H9 (cell line): Measurements from ENCODE around the gene POLR2L. TPM values are rescaled to one million over a fixed set of nuclear protein-coding genes. Genes with fewer than 3 reads are reported as not detected.

Experiments used
- DNase-seq: peaks from one replicate; pipeline ENCODE4 v3.0.0-alpha.2; 2017
- H2AFZ ChIP-seq: one replicate; pipeline ENCODE4 v1.6.1; 2013; ENCODE audit warnings: mild to moderate bottlenecking, low read length, control low read depth, moderate library complexity
- H2AK5ac ChIP-seq: 2 replicates; pipeline ENCODE4 v1.6.1; 2013; ENCODE audit warnings: low read length, control low read depth, mixed read lengths; ENCODE audit not compliant: insufficient read length
- H2BK120ac ChIP-seq: one replicate; pipeline ENCODE4 v1.6.1; 2013; ENCODE audit warnings: low read depth, mild to moderate bottlenecking, low read length, control low read depth, inconsistent platforms; ENCODE audit not compliant: poor library complexity, severe bottlenecking
- H2BK12ac ChIP-seq: 2 replicates; pipeline ENCODE4 v1.6.1; 2013; ENCODE audit warnings: low read length, control low read depth, mixed read lengths, low read depth; ENCODE audit not compliant: insufficient read length
- H2BK15ac ChIP-seq: 2 replicates; pipeline ENCODE4 v1.6.1; 2013; ENCODE audit warnings: low read depth, low read length, control low read depth
- H2BK20ac ChIP-seq: one replicate; pipeline ENCODE4 v1.6.1; 2013; ENCODE audit warnings: low read depth, mild to moderate bottlenecking, low read length, control low read depth, inconsistent platforms; ENCODE audit not compliant: poor library complexity, severe bottlenecking
- H2BK5ac ChIP-seq: 2 replicates; pipeline ENCODE4 v1.6.1; 2013; ENCODE audit warnings: low read length, control low read depth, mixed read lengths; ENCODE audit not compliant: insufficient read length
- H3K14ac ChIP-seq: 2 replicates; pipeline ENCODE4 v1.6.1; 2013; ENCODE audit warnings: low read length, control low read depth; ENCODE audit not compliant: insufficient read depth
- H3K18ac ChIP-seq: 2 replicates; pipeline ENCODE4 v1.6.1; 2013; ENCODE audit warnings: low read depth, mild to moderate bottlenecking, mixed read lengths, low read length, control low read depth; ENCODE audit not compliant: insufficient read length
- H3K23ac ChIP-seq: 2 replicates; pipeline ENCODE4 v1.6.1; 2013; ENCODE audit warnings: low read length, control low read depth, mixed read lengths, low read depth; ENCODE audit not compliant: insufficient read length
- H3K23me2 ChIP-seq: 2 replicates; pipeline ENCODE4 v1.6.1; 2013; ENCODE audit warnings: low read depth, mild to moderate bottlenecking, mixed read lengths, low read length, control low read depth; ENCODE audit not compliant: insufficient read length, poor library complexity, severe bottlenecking
- H3K27ac ChIP-seq: 2 replicates; pipeline ENCODE4 v1.5.1; 2013; ENCODE audit warnings: low read length, control low read depth, mixed read lengths, low read depth; ENCODE audit not compliant: insufficient read length
- H3K27me3 ChIP-seq: 2 replicates; pipeline ENCODE4 v1.6.1; 2013; ENCODE audit warnings: low read length, control low read depth, inconsistent platforms; ENCODE audit not compliant: insufficient read depth
- H3K4ac ChIP-seq: 2 replicates; pipeline ENCODE4 v1.6.1; 2013; ENCODE audit warnings: low read depth, mild to moderate bottlenecking, control low read depth, inconsistent platforms, low read length, moderate library complexity
- H3K4me1 ChIP-seq: 2 replicates; pipeline ENCODE4 v1.6.1; 2013; ENCODE audit warnings: low read length, control low read depth, inconsistent platforms; ENCODE audit not compliant: insufficient read depth
- H3K4me2 ChIP-seq: 2 replicates; pipeline ENCODE4 v1.6.1; 2013; ENCODE audit warnings: low read length, control low read depth, mixed read lengths; ENCODE audit not compliant: insufficient read length, insufficient read depth
- H3K56ac ChIP-seq: 2 replicates; pipeline ENCODE4 v1.6.1; 2013; ENCODE audit warnings: low read depth, mild to moderate bottlenecking, mixed read lengths, low read length, control low read depth; ENCODE audit not compliant: insufficient read length
- H3K79me1 ChIP-seq: 2 replicates; pipeline ENCODE4 v1.6.1; 2013; ENCODE audit warnings: low read depth, mild to moderate bottlenecking, moderate library complexity, low read length, control low read depth, inconsistent platforms; ENCODE audit not compliant: insufficient read depth, poor library complexity, severe bottlenecking
- H3K79me2 ChIP-seq: 2 replicates; pipeline ENCODE4 v1.6.1; 2013; ENCODE audit warnings: low read length, control low read depth, inconsistent platforms; ENCODE audit not compliant: insufficient read depth
- H3K9ac ChIP-seq: 2 replicates; pipeline ENCODE4 v1.6.1; 2013; ENCODE audit warnings: low read length, control low read depth, mixed read lengths; ENCODE audit not compliant: insufficient read length; ENCODE audit errors: extremely low read depth
- H3K9me3 ChIP-seq: one replicate; pipeline ENCODE4 v1.6.1; 2013; ENCODE audit warnings: low read depth, low read length, inconsistent platforms; ENCODE audit not compliant: control insufficient read depth
- H3T11ph ChIP-seq: one replicate; pipeline ENCODE4 v1.6.1; 2013; ENCODE audit warnings: mild to moderate bottlenecking, low read length, control low read depth, inconsistent platforms
- H4K20me1 ChIP-seq: one replicate; pipeline ENCODE4 v1.6.1; 2013; ENCODE audit not compliant: control insufficient read depth, insufficient read length, insufficient read depth
- H4K5ac ChIP-seq: 2 replicates; pipeline ENCODE4 v1.6.1; 2013; ENCODE audit warnings: low read depth, mild to moderate bottlenecking, mixed read lengths, low read length, control low read depth; ENCODE audit not compliant: insufficient read length
- H4K8ac ChIP-seq: replicated peaks from 2 replicates; pipeline ENCODE4 v1.6.1; 2013; ENCODE audit warnings: low read length, control low read depth, mixed read lengths, low read depth; ENCODE audit not compliant: insufficient read length
- H4K91ac ChIP-seq: 2 replicates; pipeline ENCODE4 v1.6.1; 2013; ENCODE audit warnings: low read depth, mild to moderate bottlenecking, moderate library complexity, mixed read lengths, low read length, control low read depth; ENCODE audit not compliant: insufficient read length
- H3K27ac Mint-ChIP-seq, 3 experiments: 2 replicates in 2 of 3; 3 replicates in 1 of 3; pipeline ENCODE4 v1.8.0; 2020 to 2021; ENCODE audit warnings: mixed read lengths in 3 of 3, mild to moderate bottlenecking in 1 of 3, moderate library complexity in 1 of 3
- H3K27me3 Mint-ChIP-seq: 2 replicates; pipeline ENCODE4 v1.8.0; 2021; ENCODE audit warnings: low read depth, mild to moderate bottlenecking, moderate library complexity, mixed read lengths
- H3K36me3 Mint-ChIP-seq, 3 experiments: 2 replicates in 2 of 3; 3 replicates in 1 of 3; pipeline ENCODE4 v1.8.0; 2020 to 2021; ENCODE audit warnings: low read depth in 3 of 3, mixed read lengths in 3 of 3; ENCODE audit not compliant: insufficient read depth in 1 of 3
- H3K4me1 Mint-ChIP-seq, 2 experiments: 2 replicates each; pipeline ENCODE4 v1.8.0; 2020; ENCODE audit warnings: mixed read lengths in 2 of 2
- H3K4me3 Mint-ChIP-seq, 2 experiments: 2 replicates in 1 of 2; 3 replicates in 1 of 2; pipeline ENCODE4 v1.8.0; 2020 to 2021; ENCODE audit warnings: mild to moderate bottlenecking in 2 of 2, mixed read lengths in 2 of 2, moderate library complexity in 1 of 2
- H3K9me3 Mint-ChIP-seq, 2 experiments: 2 replicates in 1 of 2; 3 replicates in 1 of 2; pipeline ENCODE4 v1.8.0; 2020; ENCODE audit warnings: mild to moderate bottlenecking in 2 of 2, mixed read lengths in 2 of 2, moderate library complexity in 1 of 2
- CTCF ChIP-seq: fragments of 200-600 bp; sonication (generic); conservative IDR thresholded peaks from 3 replicates; pipeline ENCODE4 v1.8.0; 2021; ENCODE audit warnings: antibody characterized with exemption, mild to moderate bottlenecking
- WGBS: extraction: QIAGEN DNeasy Blood & Tissue Kit; methylation state at CpG from one replicate; pipeline ENCODE4 v1.1.7; 2013; ENCODE audit warnings: missing lambda C conversion rate, low lambda C conversion rate, mixed read lengths; ENCODE audit not compliant: insufficient read length; ENCODE audit errors: extremely low coverage; 5-methylcytosine and 5-hydroxymethylcytosine counted together
- total RNA-seq: library from RNA; stranded (reverse); gene quantifications from 2 replicates; pipeline ENCODE4 v1.2.1, GENCODE V29; 2021

The POLR2L gene
- total RNA-seq, 1 experiment from 2014 or later: 135 TPM

- Histone ChIP-seq H3K18ac (no peak overlapping the region), H3K79me2 (no peaks in the 10 kb centered on the region; the same call in 1 of the 2 replicates), H4K20me1 (peaks cover 3% of the 10 kb centered on the region), H3K14ac (no peak overlapping the region), H4K5ac (no peak overlapping the region), H3K4ac (no peak overlapping the region), H4K91ac (no peak overlapping the region), H2BK20ac (no peak overlapping the region), H3K4me1 (peaks cover under 1% of the 10 kb centered on the region; the same call in 1 of the 2 replicates), H2AK5ac (no peak overlapping the region), H3K27me3 (no peaks in the 10 kb centered on the region), H4K8ac (no peak overlapping the region), H2BK15ac (no peak overlapping the region), H3K79me1 (peaks cover 2% of the 10 kb centered on the region), H3K56ac (no peak overlapping the region), H3K9me3 (no peaks in the 10 kb centered on the region), H3K27ac (no peak overlapping the region), H3K4me2 (no peak overlapping the region), H2BK5ac (no peak overlapping the region), H2AFZ (no peak overlapping the region), H2BK120ac (no peak overlapping the region), H3K23me2 (peaks cover 8% of the 10 kb centered on the region), H3T11ph (no peak overlapping the region), H3K23ac (no peak overlapping the region), H2BK12ac (no peak overlapping the region), H3K9ac (no peak overlapping the region)
- H3K27ac Mint-ChIP-seq: peak overlapping the region in 1 of 3 experiments; percentile 60; a peak in 1 of 7 replicates
- no peaks in the 10 kb centered on the region; the same call in 1 of the 2 replicates for H3K27me3 Mint-ChIP-seq
- DNase-seq: no peak
- H3K9me3 Mint-ChIP-seq: no peaks in the 10 kb centered on the region
- peak; percentile 52; the same call in 2 of the 3 replicates for TF ChIP-seq CTCF
- H3K4me1 Mint-ChIP-seq: peaks cover 15 to 28% of the 10 kb centered on the region in 2 experiments
- no CpG with 5 or more reads among the region's 25 CpGs for WGBS
- peak overlapping the region; percentile 84 to 91; a peak in 4 of 5 replicates for H3K4me3 Mint-ChIP-seq
- H3K36me3 Mint-ChIP-seq: peaks cover 6 to 52% (median 46%) of the 10 kb centered on the region in 3 experiments; a peak in 6 of 7 replicates
Observed at GRCh38 chr11:839875-840617, 2.3 kb downstream of the POLR2L start.
